Mammary epithelial cell (primary cell): ENCODE measurements around the gene MYBBP1A.

Experiments used
- CTCF ChIP-seq, 2 donors: IDR thresholded peaks in 1 of 2; conservative IDR thresholded peaks in 1 of 2; 2 replicates each; pipeline ENCODE4 v1.5.1; 2011 to 2012; ENCODE audit warnings: inconsistent platforms in 2 of 2, low read length in 2 of 2, mild to moderate bottlenecking in 2 of 2, control low read depth in 1 of 2, low read depth in 1 of 2; ENCODE audit not compliant: insufficient read depth in 1 of 2; ENCODE audit errors: extremely low read depth in 1 of 2
- EZH2 ChIP-seq: IDR thresholded peaks from 2 replicates; pipeline ENCODE4 v1.6.1; 2012; ENCODE audit warnings: low read length, inconsistent platforms, borderline replicate concordance

- TF ChIP-seq CTCF (conservative IDR thresholded peaks at IDR 0.05 in 1 of 2, IDR thresholded peaks at IDR 0.05 in 1 of 2; ENCODE audit: extremely low read depth in 1 of 2, insufficient read depth in 1 of 2, low read depth in 1 of 2, low read length in 2 of 2) (no peak), EZH2 (no peak)
Measured at GRCh38 chr17:4509401-4509800, 45.8 kb downstream of the MYBBP1A start.
